ENCODE results near the gene CCDC54.

The CCDC54 gene

DNA sequence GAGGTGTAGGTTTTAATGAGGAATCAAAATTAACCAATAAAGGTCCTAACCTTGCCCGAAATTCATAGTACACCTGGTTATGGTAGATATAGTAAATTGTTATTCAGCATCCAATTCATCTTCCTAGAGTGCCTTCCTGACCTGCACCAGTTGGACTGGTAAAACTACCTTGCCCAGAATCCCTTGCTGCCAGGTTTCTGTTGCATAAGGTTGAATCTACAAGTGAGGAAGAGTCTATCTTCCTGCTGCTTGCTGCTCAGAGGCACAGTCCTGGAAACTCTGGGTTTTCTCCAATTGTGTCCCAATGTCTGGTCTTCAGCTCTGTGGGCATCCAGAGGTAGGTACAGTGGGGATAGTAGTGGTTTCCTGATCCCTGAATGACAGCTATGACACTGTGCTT is 17.3 kb downstream of the CCDC54 start:
- no peak for DNase-seq

DNA sequence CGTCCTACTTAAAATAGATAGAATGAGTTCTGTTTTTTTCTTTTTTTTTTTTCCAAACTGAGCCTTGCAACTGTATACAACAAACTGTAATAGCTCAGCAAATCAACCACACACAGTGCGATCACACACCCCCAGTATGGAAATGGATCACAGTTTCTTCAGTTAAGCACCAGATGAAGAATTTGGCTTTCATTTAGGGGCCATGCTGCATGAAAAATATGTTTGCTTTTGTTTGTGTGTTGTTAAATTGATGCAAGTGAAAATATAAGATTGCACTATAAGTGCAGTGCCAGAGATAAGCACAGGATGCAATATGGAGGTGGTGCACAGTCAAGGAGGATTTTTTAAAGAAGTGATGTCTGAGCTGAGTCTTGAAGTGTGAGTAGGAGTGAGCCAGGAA is 17.8 kb downstream of the CCDC54 start:
- DNase-seq, result no peak

DNA sequence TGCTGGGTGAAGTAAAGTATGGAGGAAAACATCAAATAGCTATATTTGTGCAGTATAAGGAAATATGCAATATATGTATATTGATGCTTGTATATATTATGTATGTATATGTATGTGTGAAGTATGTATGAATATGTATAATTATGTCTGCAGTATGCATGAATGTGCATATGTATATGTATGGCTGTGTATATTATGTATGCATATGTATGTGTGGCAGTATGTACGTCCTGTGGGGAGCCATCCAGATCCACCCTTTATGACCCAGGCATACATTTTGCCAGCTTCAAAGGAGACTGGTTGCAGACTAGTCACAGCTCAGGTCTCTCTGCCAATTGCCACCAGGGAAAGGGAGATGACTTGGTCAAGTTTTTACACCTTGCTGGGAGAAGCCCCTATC is 24.1 kb downstream of the CCDC54 start:
- DNase-seq, result no peak

DNA sequence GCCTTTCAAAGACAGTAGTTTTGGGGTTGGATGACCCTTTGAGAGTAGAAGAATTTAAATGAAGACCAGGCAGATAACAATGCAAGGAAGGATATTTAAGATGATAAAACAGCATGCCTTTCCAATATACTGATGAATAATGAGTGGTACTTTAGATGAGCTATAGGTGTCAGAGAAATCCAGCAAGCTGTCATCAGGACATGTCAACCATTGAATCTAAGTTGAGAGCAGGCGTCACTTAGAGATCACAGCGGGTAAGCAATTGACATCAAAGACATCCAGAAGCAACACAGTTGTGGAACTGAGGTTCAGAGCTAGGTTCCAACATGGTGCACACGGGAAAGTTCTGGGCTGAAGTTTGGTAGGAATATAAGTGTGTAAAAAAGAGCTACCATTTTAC is 25.0 kb downstream of the CCDC54 start:
- no peak for DNase-seq

DNA sequence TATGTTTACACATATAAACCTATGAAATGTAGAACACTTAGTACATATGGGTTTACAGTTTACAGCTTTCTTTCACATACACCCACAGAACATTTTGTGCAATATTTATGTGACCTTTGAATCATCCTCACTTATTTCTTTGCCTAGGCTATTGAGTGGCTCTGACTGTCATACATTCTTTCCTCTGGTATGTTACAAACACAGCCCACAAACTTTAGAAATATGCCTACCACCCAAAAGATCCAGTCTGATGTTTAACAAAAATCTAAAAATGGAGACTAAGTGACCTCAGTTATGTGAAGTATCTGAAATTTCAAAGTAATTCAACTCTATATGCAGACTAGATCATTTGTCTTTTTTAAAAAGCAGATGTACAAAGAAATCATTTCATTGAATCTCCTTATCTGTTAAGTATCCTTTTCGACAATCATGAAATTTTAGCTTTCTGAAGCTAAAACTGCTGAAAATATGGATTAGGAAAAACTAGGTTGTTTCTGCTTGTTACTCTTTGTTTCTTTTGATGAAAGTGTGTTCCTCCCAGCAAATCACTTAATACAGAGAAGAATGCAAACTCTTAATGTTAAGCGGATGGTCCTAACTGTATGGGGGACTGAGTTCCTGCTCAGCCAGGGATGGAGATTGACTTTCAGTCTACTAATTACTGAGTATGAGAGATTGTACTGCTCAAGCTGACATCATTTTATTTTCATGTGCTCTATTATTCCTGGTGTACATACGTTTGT is 27.7 kb downstream of the CCDC54 start:
- peak; percentile 91 for DNase-seq

DNA sequence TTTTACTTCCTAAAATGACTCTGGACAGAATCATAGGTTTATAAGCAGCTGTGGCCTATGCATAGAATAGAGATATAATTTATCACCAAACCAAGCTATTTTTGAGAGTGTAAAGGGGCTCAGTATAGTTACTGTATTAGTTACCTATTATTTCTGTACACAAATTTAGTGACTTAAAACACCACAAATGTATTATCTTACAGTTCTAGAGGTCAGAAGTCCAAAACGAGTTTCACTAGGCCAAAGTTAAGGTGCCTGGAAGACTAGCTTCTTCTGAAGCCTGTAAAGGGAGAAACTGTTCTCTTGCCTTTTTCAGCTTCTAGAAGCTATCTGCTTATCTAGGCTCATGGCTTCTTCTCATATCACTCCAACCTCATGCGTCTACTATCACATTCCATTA is 30.1 kb downstream of the CCDC54 start:
- no peak for DNase-seq

DNA sequence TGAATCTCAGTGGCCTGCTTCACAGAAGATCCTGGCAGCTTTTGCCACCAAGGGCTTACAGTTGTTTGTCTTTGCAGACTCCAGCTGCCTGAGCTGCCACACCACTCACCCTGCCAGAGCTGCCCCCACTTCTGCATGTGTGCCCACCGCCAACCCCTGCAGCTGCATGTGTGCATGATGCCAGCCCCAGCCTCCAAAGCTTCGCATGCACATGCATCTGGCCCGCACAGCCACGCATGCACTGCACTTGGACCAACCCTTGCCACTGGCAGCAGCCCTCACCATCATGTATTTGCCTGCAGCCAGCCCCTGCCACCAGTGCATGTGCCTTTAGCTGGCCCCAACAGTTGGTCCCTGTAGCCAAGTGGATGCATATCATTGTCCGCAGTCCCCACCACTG is 31.3 kb downstream of the CCDC54 start:
- no peak for DNase-seq

DNA sequence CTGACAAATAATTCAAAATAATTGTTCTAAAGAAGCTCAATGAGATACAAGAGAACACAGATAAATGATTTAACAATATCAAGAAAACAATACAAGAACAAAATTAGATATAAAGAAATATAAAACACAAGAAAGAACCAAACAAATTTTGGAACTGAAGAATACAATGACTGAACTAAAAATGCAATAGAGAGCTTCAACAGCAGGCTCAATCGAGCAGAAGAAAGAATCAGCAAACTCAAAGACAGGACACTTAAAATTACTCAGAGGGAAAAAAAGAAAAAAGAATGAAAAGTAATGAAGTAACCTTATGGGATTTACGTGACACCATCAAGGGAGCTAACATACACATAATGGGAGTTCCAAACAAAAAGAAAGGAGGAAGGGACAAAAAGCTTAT is 32.1 kb downstream of the CCDC54 start:
- DNase-seq, result no peak

DNA sequence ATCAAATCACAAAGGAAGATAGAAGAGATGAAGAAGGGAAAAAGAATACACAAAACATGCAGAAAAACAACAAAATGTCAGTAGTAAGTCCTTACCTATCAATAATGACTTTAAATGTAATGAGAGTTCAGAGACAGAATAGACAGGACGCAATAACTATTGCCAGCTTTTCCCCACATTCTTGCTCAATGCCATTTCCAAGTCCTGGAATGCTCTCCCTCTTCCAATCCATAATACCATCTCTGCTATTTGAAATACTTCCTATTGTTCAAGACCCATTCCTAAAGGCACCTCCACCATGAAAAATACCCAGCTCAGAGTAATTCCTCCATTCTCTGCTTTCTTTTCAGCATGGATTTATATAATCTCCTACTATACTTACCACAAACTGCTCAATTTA is 33.4 kb downstream of the CCDC54 start:
- DNase-seq, result no peak

DNA sequence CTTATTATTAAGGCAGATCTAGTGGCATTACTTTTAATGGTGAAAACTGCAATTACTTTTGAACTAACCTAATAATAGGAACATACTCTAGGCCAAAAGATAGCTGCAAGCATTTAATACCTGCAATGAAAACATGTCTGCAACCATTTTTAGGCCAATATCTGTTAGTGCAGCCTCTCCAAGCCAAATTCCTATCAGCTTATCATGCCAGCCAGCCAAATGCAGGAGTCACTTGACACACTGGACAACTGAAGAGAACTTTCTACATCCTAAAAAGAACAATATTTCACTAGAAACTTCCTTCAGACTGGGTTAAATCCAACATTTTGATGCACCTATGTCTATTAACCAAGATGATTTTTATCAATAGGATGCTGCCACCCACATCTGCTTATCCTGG is 33.8 kb downstream of the CCDC54 start:
- no peak for DNase-seq

DNA sequence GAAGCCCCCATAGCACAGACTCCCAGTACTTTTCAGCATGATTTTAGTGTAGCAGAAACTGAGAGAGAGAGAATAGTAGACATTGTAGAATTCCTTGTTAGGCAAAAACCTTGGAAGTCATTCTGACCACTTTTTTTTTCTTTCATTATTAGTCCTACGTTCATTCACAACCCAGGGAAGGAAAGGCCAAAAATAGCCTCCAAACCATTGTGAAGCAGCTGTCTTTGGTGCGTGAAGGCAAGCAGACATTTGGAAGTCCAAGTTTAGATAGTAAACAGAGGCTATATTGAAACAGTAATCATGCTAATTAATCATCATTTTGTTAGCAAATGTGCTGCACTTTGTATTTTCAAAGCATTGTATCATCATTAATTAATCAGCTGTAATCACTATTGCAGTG is 34.5 kb downstream of the CCDC54 start:
- DNase-seq, result no peak

DNA sequence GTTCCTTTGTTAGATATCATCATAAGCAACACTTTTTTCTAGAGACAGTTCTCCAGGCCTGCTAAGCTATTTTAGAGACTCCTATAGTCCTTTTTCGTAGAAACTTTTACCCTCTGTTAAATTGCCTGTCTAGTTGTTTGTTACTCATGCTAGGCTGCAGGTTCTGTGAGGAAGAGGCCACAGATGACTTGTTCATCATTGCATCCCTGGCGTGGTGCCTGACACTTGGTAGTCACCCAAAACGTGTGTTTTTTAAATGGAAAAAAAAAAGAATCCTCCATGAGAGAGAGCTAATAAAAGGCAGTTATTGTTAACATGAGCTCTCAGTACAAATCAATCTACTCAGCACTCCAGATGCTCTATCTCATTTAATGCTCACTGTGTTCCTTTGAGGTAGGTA is 35.1 kb downstream of the CCDC54 start:
- DNase-seq, result peak; percentile 33

DNA sequence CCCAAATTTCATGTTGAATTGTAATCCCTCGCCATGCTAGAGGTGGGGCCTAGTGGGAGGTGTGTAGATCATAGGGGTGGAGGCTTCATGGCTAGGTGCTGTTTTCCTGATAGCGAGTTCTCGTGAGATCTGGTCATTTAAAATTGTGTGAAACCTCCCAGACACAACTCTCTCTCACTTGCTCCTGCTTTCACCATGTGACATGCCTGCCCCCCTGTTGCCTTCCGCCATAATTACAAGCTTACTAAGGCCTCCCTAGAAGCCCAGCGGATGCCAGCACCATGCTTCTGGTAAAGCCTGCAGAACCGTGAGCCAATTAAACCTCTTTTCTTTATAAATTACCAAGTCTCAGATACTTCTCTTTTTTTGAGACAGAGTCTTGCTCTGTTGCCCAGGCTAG is 36.0 kb downstream of the CCDC54 start:
- DNase-seq, result no peak

DNA sequence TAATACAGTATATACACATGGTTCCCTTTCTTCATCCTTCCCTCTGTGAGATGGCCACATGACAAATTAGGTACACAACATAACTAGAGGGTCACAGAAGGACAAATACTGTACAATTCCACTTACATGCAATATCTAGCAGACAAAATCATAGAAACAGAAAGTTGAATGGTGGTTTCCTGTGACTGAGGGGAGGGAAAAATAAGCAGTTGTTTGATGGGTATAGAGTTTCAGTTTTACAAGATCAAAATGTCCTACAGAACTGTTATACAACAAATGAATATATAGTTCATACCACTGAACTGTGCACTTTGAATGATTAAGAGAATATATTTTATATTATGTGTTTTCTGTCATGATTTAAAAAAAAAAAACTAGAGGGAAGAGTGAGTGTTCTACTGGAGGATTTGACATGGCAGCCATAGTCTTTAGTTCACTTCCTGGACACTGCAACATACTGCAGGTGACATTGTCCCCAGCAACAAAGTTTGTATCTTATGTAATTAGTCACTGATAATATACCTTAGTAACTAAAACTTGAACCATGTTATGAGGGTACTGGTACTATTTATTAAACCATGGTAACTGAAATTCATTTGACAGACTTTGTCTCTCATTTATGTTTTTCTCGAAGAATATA is 37.2 kb downstream of the CCDC54 start:
- no peak for DNase-seq

DNA sequence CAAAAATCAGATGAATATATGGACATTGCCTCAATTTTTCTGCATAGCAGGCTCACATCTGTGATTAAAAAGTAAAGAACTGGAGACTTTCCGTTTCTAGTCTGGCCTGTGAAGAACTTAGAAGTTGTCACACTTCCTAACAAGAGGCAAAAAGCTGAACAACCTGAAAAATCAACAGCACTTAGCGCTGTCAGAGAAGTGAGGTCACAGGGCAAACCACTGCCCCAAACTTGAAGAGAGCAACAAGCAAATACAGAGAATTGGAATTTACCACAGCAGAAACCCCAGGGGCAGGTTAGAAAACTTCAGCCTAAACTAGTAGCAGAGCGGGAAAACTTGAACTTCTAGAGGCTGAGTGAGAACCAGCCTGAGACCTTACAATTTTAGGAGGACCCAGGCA is 38.9 kb downstream of the CCDC54 start:
- no peak for DNase-seq

DNA sequence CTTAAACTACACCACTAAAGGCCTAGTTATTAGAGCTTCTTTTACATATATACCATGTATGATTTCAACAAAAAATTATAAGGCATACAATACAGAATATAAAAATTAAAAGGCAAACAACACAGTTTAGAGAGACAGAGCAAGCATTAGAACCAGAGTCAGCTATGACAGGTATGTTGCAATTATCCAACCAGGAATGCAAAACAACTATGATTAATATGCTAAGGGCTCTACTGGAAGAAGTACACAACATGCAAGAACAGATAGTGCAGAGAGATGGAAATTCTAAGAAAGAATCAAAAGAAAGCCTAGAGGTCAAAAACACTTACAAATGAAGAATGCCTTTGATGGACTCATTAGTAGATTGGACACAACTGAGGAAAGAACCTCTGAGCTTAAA is 39.6 kb downstream of the CCDC54 start:
- no peak for DNase-seq

DNA sequence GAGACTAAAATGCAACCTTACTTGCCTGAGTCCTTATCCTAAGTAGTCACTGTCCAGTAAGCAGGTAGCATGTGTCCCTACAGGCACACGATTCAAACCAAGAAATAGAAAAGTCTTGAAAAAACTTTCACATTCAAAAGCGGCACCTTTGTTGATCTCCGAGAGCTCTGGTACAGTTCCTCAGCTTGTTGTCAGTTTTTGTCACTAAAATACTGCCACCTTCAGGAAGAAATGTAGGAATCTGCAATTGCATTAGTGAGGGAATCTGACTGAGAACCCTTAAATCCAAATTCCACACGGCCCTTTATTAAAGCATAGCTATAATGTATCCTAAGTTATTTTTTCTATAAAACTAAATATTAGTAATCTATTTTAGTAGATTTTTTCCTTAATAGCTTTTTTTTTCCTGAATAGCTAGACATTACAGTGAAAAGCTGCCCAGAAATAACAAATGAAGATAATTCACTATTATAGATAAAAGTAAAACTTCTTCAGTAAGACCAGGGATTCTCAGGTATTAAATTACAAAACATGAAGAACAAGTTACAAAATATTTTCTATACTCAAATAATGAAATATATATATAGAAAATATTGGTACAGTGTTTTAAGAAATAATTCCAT is 44.0 kb downstream of the CCDC54 start:
- DNase-seq, result peak; percentile 78

DNA sequence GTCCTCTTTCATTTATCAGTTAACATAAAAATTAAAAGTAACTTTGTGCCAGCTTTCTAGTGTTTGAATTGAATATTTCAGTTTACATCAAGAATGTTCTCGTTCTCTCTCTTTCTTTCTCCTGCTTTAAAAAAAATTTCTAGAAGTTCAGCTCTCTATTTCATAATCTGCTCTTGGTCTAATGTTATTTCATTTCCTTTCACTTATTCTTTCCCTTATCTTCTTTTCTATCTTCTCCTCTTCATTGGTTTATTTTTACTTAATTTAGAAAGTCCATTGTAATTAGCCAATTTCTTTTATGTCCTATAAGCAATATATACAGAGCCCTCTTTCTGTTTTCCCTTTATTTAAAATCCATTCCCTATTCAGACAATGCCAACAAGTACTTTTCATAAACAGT is 44.6 kb downstream of the CCDC54 start:
- DNase-seq, result no peak

DNA sequence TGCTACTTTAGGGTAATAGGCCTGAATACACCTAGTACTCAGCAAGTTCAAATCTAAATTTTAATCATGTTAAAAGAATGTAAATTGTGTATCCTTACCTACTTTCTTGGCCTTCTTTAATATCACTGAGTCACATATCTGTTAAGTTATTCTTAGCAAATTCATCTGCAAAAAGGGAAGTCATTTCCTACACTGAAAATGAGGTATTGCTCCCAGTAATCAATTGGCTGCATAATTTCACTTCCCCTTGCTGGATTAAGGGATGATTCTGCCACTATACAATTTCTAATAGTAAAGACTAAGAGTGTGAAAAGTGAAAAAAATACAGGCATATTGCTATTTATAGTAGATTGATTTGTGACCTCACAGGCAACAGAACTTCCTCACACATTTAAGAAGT is 47.8 kb downstream of the CCDC54 start:
- no peak for DNase-seq

DNA sequence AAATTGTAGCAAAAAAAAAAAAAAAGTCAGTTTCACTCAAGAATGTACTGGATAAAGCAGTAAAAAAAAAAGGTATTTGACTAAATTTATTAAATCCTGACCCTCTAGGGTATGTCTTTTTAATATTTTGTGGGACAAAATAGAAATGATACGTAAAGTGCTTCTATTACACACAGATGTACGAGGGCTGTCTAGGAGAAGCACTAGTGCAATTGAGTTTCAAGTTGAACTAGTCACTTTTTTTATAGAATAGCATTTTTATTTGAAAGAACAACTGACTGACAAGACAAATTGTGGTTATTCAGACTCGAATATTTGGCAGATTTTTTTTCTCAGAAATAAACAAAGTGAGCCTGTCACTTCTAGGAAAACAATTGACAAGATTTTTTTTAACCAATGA is 49.0 kb downstream of the CCDC54 start:
- no peak for DNase-seq
